WTC11 (cell line): ENCODE results near the gene NECAB2. TPM values are rescaled to one million over a fixed set of nuclear protein-coding genes. Genes with fewer than 3 reads are reported as not detected.
A peak's percentile ranks its signal among the peaks of the same experiment; 100 is the strongest.

Experiments
- ATAC-seq: fragments of 200-7000 bp; cut with Tn5 transposase; 2 replicates; pipeline ENCODE4 v1.10.0; 2021; ENCODE audit warnings: mild to moderate bottlenecking, moderate library complexity
- CTCF ChIA-PET: fragments of 300-600 bp; sonication (Branson Sonifier 250); formaldehyde crosslinking; loops from one replicate; lab custom pipeline; 2021; ENCODE audit warnings: antibody characterized with exemption; lab: Charles Lee
- POLR2A ChIA-PET: fragments of 350-600 bp; sonication (Branson Sonifier 250); formaldehyde crosslinking; loops from one replicate; lab custom pipeline; 2021; ENCODE audit warnings: antibody characterized with exemption; lab: Charles Lee
- DNase-seq: peaks from one replicate; pipeline ENCODE4 v3.0.0; 2021; ENCODE audit warnings: low spot score
- H3K27ac Mint-ChIP-seq: 2 replicates; pipeline ENCODE4 v1.8.0; 2021; ENCODE audit warnings: mixed read lengths
- H3K27me3 Mint-ChIP-seq: 2 replicates; pipeline ENCODE4 v1.8.0; 2021; ENCODE audit warnings: low read depth, mild to moderate bottlenecking, moderate library complexity, mixed read lengths
- H3K36me3 Mint-ChIP-seq: 2 replicates; pipeline ENCODE4 v1.8.0; 2021; ENCODE audit warnings: mixed read lengths
- H3K4me1 Mint-ChIP-seq: 2 replicates; pipeline ENCODE4 v1.8.0; 2022; ENCODE audit warnings: mixed read lengths
- H3K4me3 Mint-ChIP-seq: 2 replicates; pipeline ENCODE4 v1.8.0; 2021; ENCODE audit warnings: mild to moderate bottlenecking, moderate library complexity, mixed read lengths
- H3K9me3 Mint-ChIP-seq: 2 replicates; pipeline ENCODE4 v1.8.0; 2021; ENCODE audit warnings: mixed read lengths
- CBFB ChIP-seq: sonication (generic); formaldehyde crosslinking; IDR thresholded peaks from 2 replicates; pipeline ENCODE4 v1.8.1; 2022; ENCODE audit warnings: mild to moderate bottlenecking, low read depth, missing genetic modification reagents
- ERG ChIP-seq: fragments of 250-450 bp; sonication (Bioruptor Pico); IDR thresholded peaks from 2 replicates; pipeline ENCODE4 v1.8.0; 2021; ENCODE audit warnings: mild to moderate bottlenecking
- ETV6 ChIP-seq: sonication (generic); formaldehyde crosslinking; IDR thresholded peaks from 2 replicates; pipeline ENCODE4 v1.8.1; 2022; ENCODE audit warnings: mild to moderate bottlenecking, missing genetic modification reagents
- FOXJ3 ChIP-seq: sonication (generic); formaldehyde crosslinking; IDR thresholded peaks from 2 replicates; pipeline ENCODE4 v1.9.0; 2021; ENCODE audit warnings: missing genetic modification reagents, mild to moderate bottlenecking, borderline replicate concordance
- GABPB1 ChIP-seq: sonication (generic); formaldehyde crosslinking; IDR thresholded peaks from 2 replicates; pipeline ENCODE4 v1.8.1; 2023; ENCODE audit warnings: mild to moderate bottlenecking, missing genetic modification reagents
- MYBL2 ChIP-seq: sonication (generic); formaldehyde crosslinking; IDR thresholded peaks from 2 replicates; pipeline ENCODE4 v1.8.1; 2023; ENCODE audit warnings: mild to moderate bottlenecking, moderate library complexity, missing genetic modification reagents
- NFE2L1 ChIP-seq: sonication (generic); formaldehyde crosslinking; IDR thresholded peaks from 2 replicates; pipeline ENCODE4 v1.8.1; 2023; ENCODE audit warnings: missing genetic modification reagents
- NR2C2 ChIP-seq: sonication (generic); formaldehyde crosslinking; IDR thresholded peaks from 2 replicates; pipeline ENCODE4 v1.8.0; 2022; ENCODE audit warnings: mild to moderate bottlenecking, missing genetic modification reagents
- NR3C1 ChIP-seq: sonication (generic); formaldehyde crosslinking; conservative IDR thresholded peaks from 2 replicates; pipeline ENCODE4 v1.8.1; 2023; ENCODE audit warnings: low read depth, mild to moderate bottlenecking, missing genetic modification reagents
- RELA ChIP-seq: sonication (generic); formaldehyde crosslinking; IDR thresholded peaks from 2 replicates; pipeline ENCODE4 v1.8.1; 2022; ENCODE audit warnings: missing genetic modification reagents, mild to moderate bottlenecking, borderline replicate concordance
- SOX15 ChIP-seq: fragments of 250-450 bp; sonication (Bioruptor Pico); IDR thresholded peaks from 2 replicates; pipeline ENCODE4 v1.9.0; 2021; ENCODE audit warnings: mild to moderate bottlenecking
- ZNF138 ChIP-seq: sonication (generic); formaldehyde crosslinking; conservative IDR thresholded peaks from 2 replicates; pipeline ENCODE4 v1.8.1; 2022; ENCODE audit warnings: mild to moderate bottlenecking, moderate library complexity, missing genetic modification reagents
- ZNF317 ChIP-seq: sonication (generic); formaldehyde crosslinking; IDR thresholded peaks from 2 replicates; pipeline ENCODE4 v1.8.1; 2023; ENCODE audit warnings: low read depth, mild to moderate bottlenecking, moderate library complexity, missing genetic modification reagents, borderline replicate concordance
- ZNF416 ChIP-seq: fragments of 250-450 bp; sonication (Bioruptor Pico); IDR thresholded peaks from 2 replicates; pipeline ENCODE4 v1.9.0; 2021; ENCODE audit warnings: mild to moderate bottlenecking, inconsistent platforms
- ZNF423 ChIP-seq: fragments of 250-450 bp; sonication (Bioruptor Pico); IDR thresholded peaks from 2 replicates; pipeline ENCODE4 v2.1.2; 2022; ENCODE audit warnings: mild to moderate bottlenecking, moderate library complexity
- ZNF671 ChIP-seq: fragments of 250-450 bp; sonication (Bioruptor Pico); IDR thresholded peaks from 2 replicates; pipeline ENCODE4 v1.8.0; 2021; ENCODE audit warnings: mild to moderate bottlenecking
- total RNA-seq: library from RNA; stranded (reverse); gene quantifications from 3 replicates; pipeline ENCODE4 v1.2.3, GENCODE V29; 2021
- TF ChIP-seq, protein P1 (sequence below): sonication (generic); formaldehyde crosslinking; conservative IDR thresholded peaks from 2 replicates; pipeline ENCODE4 v1.8.1; 2022; ENCODE audit warnings: mild to moderate bottlenecking, missing genetic modification reagents
- TF ChIP-seq, protein P2 (sequence below): sonication (generic); formaldehyde crosslinking; IDR thresholded peaks from 2 replicates; pipeline ENCODE4 v1.8.1; 2022; ENCODE audit warnings: missing genetic modification reagents, borderline replicate concordance
- TF ChIP-seq, protein P3 (sequence below): fragments of 200-600 bp; IDR thresholded peaks from 2 replicates; pipeline ENCODE4 v1.8.0; 2022; ENCODE audit warnings: antibody characterized with exemption
- TF ChIP-seq, protein P4 (sequence below): sonication (generic); formaldehyde crosslinking; IDR thresholded peaks from 2 replicates; pipeline ENCODE4 v1.8.0; 2022; ENCODE audit warnings: mild to moderate bottlenecking, missing genetic modification reagents

NECAB2 gene
- total RNA-seq, 1 experiment from 2014 or later: 2.9 TPM

GRCh38 chr16:83952587-83952939 is 15.5 kb upstream of the NECAB2 start (continued):
- TF ChIP-seq NR2C2 (CRISPR knock-in tag): no peak
- no peak for TF ChIP-seq SOX15 (CRISPR knock-in tag)
- TF ChIP-seq NFE2L1 (CRISPR knock-in tag): no peak
- TF ChIP-seq ZNF671 (CRISPR knock-in tag): no peak
- no peak for TF ChIP-seq CBFB
- no peak for TF ChIP-seq GABPB1
- TF ChIP-seq NR3C1: no peak
- no peak for TF ChIP-seq ETV6 (CRISPR knock-in tag)
- no peak for TF ChIP-seq RELA (CRISPR knock-in tag)
- TF ChIP-seq, all 79 proteins: peak for 0

GRCh38 chr16:83952940-83953795 is 14.9 kb upstream of the NECAB2 start, which contains the start of gene OSGIN1:
Gene OSGIN1 (plus strand): TSS chr16:83953240. CDS start chr16:83957672, 4,432 bp downstream.
- H3K27me3 Mint-ChIP-seq: no peaks in the 10 kb centered on the region
- TF ChIP-seq, protein P1, sequence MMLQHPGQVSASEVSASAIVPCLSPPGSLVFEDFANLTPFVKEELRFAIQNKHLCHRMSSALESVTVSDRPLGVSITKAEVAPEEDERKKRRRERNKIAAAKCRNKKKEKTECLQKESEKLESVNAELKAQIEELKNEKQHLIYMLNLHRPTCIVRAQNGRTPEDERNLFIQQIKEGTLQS (CRISPR knock-in tag): no peak
- TF ChIP-seq ZNF423 (CRISPR knock-in tag): 0 out of 2 replicates have a peak, but pooled peaks have one; percentile 6
- peak within 1 kb of the TSS; percentile 53 for H3K4me3 Mint-ChIP-seq
- H3K9me3 Mint-ChIP-seq: peaks cover 5% of the 10 kb centered on the region; the same call in 1 of the 2 replicates
- POLR2A ChIA-PET: interaction anchor here (0.6 kb wide), 1 partner anchor 85 kb away, joined by 3 read pairs; no protein-coding TSS in a partner anchor
- peaks cover 8% of the 10 kb centered on the region for H3K4me1 Mint-ChIP-seq
- ATAC-seq (peak; percentile 18; the same call in 1 of the 2 replicates), DNase-seq (no peak)
- no peak within 1 kb of the TSS for H3K27ac Mint-ChIP-seq
- CTCF ChIA-PET: interaction anchor here (0.7 to 2.2 kb wide), 28 partner anchors 9 to 234 kb away, joined by 3 to 28 read pairs (median 4); partner anchors contain the start of genes SLC38A8 and TAF1C
- H3K36me3 Mint-ChIP-seq: no peaks in the 10 kb centered on the region

- ChIA-PET CTCF (interaction anchor here (0.5 to 2.2 kb wide), 31 partner anchors 10 to 1074 kb away, joined by 3 to 28 read pairs (median 4); partner anchors contain the start of genes KIAA0513, SLC38A8 and TAF1C), POLR2A (interaction anchor here (0.6 kb wide), 1 partner anchor 84 kb away, joined by 3 read pairs; no protein-coding TSS in a partner anchor)
- Mint-ChIP-seq H3K27ac (no peak overlapping the region), H3K36me3 (no peaks in the 10 kb centered on the region), H3K4me1 (peaks cover 8% of the 10 kb centered on the region), H3K9me3 (peaks cover 5% of the 10 kb centered on the region; the same call in 1 of the 2 replicates), H3K4me3 (peak overlapping the region; percentile 53), H3K27me3 (no peaks in the 10 kb centered on the region)
- TF ChIP-seq, protein P1 (CRISPR knock-in tag): no peak
- no peak for TF ChIP-seq MYBL2 (CRISPR knock-in tag)
- TF ChIP-seq ZNF671 (CRISPR knock-in tag): no peak
- TF ChIP-seq ZNF317 (CRISPR knock-in tag): no peak
- no peak for TF ChIP-seq FOXJ3 (CRISPR knock-in tag)
- TF ChIP-seq ETV6 (CRISPR knock-in tag): no peak
- TF ChIP-seq, protein P2, sequence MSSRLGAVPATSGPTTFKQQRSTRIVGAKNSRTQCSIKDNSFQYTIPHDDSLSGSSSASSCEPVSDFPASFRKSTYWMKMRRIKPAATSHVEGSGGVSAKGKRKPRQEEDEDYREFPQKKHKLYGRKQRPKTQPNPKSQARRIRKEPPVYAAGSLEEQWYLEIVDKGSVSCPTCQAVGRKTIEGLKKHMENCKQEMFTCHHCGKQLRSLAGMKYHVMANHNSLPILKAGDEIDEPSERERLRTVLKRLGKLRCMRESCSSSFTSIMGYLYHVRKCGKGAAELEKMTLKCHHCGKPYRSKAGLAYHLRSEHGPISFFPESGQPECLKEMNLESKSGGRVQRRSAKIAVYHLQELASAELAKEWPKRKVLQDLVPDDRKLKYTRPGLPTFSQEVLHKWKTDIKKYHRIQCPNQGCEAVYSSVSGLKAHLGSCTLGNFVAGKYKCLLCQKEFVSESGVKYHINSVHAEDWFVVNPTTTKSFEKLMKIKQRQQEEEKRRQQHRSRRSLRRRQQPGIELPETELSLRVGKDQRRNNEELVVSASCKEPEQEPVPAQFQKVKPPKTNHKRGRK: no peak
- TF ChIP-seq SOX15 (CRISPR knock-in tag): no peak
- TF ChIP-seq, protein P3, sequence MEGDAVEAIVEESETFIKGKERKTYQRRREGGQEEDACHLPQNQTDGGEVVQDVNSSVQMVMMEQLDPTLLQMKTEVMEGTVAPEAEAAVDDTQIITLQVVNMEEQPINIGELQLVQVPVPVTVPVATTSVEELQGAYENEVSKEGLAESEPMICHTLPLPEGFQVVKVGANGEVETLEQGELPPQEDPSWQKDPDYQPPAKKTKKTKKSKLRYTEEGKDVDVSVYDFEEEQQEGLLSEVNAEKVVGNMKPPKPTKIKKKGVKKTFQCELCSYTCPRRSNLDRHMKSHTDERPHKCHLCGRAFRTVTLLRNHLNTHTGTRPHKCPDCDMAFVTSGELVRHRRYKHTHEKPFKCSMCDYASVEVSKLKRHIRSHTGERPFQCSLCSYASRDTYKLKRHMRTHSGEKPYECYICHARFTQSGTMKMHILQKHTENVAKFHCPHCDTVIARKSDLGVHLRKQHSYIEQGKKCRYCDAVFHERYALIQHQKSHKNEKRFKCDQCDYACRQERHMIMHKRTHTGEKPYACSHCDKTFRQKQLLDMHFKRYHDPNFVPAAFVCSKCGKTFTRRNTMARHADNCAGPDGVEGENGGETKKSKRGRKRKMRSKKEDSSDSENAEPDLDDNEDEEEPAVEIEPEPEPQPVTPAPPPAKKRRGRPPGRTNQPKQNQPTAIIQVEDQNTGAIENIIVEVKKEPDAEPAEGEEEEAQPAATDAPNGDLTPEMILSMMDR: no peak
- no peak for TF ChIP-seq ZNF138 (CRISPR knock-in tag)
- no peak for TF ChIP-seq ERG
- TF ChIP-seq ZNF423 (CRISPR knock-in tag): no peak
- TF ChIP-seq, protein P4, sequence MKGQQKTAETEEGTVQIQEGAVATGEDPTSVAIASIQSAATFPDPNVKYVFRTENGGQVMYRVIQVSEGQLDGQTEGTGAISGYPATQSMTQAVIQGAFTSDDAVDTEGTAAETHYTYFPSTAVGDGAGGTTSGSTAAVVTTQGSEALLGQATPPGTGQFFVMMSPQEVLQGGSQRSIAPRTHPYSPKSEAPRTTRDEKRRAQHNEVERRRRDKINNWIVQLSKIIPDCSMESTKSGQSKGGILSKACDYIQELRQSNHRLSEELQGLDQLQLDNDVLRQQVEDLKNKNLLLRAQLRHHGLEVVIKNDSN (CRISPR knock-in tag): no peak
- no peak for TF ChIP-seq GABPB1
- no peak for TF ChIP-seq ZNF416 (CRISPR knock-in tag)
- DNase-seq (no peak), ATAC-seq (peak; percentile 29)
Measured at GRCh38 chr16:83953796-83954576, 14.1 kb upstream of the NECAB2 start.
